GM12891 (cell line): ENCODE data around the gene PEMT.

ENCODE experiments used
- POLR2A ChIP-seq: IDR thresholded peaks from 2 replicates; pipeline ENCODE4 v1.6.1; 2011; ENCODE audit warnings: low read depth, low read length, control low read depth
- POLR2AphosphoS5 ChIP-seq: IDR thresholded peaks from 2 replicates; pipeline ENCODE4 v1.6.1; 2011; ENCODE audit warnings: low read depth, low read length, control low read depth
- SPI1 ChIP-seq: IDR thresholded peaks from 2 replicates; pipeline ENCODE4 v1.6.1; 2011; ENCODE audit warnings: low read depth, low read length, control low read depth
- TAF1 ChIP-seq: IDR thresholded peaks from 2 replicates; pipeline ENCODE4 v1.6.1; 2011; ENCODE audit warnings: low read depth, low read length, control low read depth

DNA sequence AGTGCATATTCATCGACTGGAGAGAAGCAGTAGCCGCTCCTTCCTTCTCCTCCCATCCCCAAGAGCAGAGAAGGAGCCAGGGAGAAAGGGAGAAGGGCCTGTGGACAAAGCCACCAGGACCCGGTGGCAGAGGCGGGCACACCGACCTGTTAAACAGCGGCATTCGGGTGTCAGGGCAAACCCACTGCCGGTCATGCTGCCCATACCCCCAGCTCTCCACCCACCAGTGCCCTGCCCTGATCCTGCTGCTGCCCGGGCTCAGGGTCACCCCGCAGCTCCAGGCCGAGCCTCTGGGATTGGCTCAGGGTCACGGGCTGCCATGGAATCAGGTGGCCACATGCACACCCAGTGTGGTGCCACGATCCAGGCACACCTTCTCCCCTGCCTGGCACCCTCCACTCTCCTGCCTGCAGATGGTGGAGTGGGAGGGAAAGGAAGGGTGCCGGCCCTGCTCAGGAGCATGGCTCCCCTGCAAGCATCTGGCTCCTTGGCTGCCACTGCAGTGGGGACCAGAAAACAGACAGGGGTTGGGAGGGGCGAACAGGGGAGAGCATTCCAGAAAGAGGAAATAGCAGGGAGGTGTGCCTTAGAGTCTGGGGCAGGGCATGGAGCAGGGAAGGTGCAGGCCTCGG, 77.0 kb downstream of the PEMT start:
- TF ChIP-seq TAF1 (no peak), POLR2A (no peak), SPI1 (no peak), POLR2AphosphoS5 (no peak)
